ENCODE data around the gene GOPC. TPM values are rescaled to one million over a fixed set of nuclear protein-coding genes. Genes with fewer than 3 reads are reported as not detected.

The GOPC gene
- total and polyA plus RNA-seq, 2 of the 8 experiments (the other 6 are each of a cell fraction or from before 2014, with no cell fraction given): 5.3 to 19.4 TPM

GRCh38 chr6:117624869-117625481, 22.7 kb upstream of the GOPC start:
- Histone ChIP-seq H3K79me1 (ENCODE audit: low read depth, low read length) (no peaks in the 10 kb centered on the region), H2BK12ac (ENCODE audit: low read depth, low read length) (no peak overlapping the region), H3K36me3 (ENCODE audit: control insufficient read depth in 2 of 4, insufficient read depth in 4 of 4, low read length in 3 of 4) (peaks cover 0 to 5% (median 2%) of the 10 kb centered on the region in 4 experiments; a peak in 2 of 8 replicates), H3K4me2 (ENCODE audit: insufficient read depth in 1 of 2, low read depth in 2 of 2, low read length in 2 of 2) (no peak overlapping the region), H2BK5ac (ENCODE audit: low read depth, low read length) (no peak overlapping the region), H3K9ac (replicated peaks in 1 of 4; ENCODE audit: extremely low read depth in 1 of 4, low read depth in 3 of 4, low read length in 3 of 4) (no peak overlapping the region), H4K5ac (ENCODE audit: insufficient read length, low read depth, low read length) (no peak overlapping the region), H3K4ac (replicated peaks; ENCODE audit: insufficient read length, low read depth, low read length) (no peak overlapping the region), H4K8ac (ENCODE audit: extremely low read depth, insufficient read depth, low read length) (no peak overlapping the region), H3K23ac (ENCODE audit: insufficient read length) (no peak overlapping the region), H3K27me3 (replicated peaks in 1 of 4; ENCODE audit: control insufficient read depth in 3 of 4, extremely low read depth in 1 of 4, insufficient read depth in 3 of 4, low read length in 3 of 4) (no peaks in the 10 kb centered on the region), H4K91ac (replicated peaks; ENCODE audit: insufficient read length, low read length) (no peak overlapping the region), H2AFZ (ENCODE audit: low read length) (no peak overlapping the region), H3K27ac (ENCODE audit: low read depth, low read length) (no peak overlapping the region), H4K20me1 (replicated peaks in 1 of 2; ENCODE audit: control insufficient read depth in 1 of 2, insufficient read depth in 2 of 2, low read length in 2 of 2) (no peaks in the 10 kb centered on the region), H2BK120ac (replicated peaks; ENCODE audit: low read depth, low read length) (no peak overlapping the region), H3K4me3 (ENCODE audit: extremely low read depth in 1 of 4, insufficient read depth in 2 of 4, low read depth in 3 of 4, low read length in 4 of 4) (no peak overlapping the region), H2BK15ac (ENCODE audit: low read length) (no peak overlapping the region), H3K4me1 (replicated peaks in 1 of 4; ENCODE audit: control insufficient read depth in 3 of 4, insufficient read depth in 4 of 4, low read length in 3 of 4) (peaks cover 0 to 4% (median 1%) of the 10 kb centered on the region in 4 experiments; a peak in 1 of 7 replicates), H2AK5ac (ENCODE audit: low read depth, low read length) (no peak overlapping the region), H3K9me3 (ENCODE audit: insufficient read depth in 2 of 2, low read depth in 1 of 2, low read length in 1 of 2) (peaks cover 38 to 43% of the 10 kb centered on the region in 2 experiments), H3K79me2 (ENCODE audit: control insufficient read depth in 1 of 2, insufficient read depth in 2 of 2, low read length in 2 of 2) (no peaks in the 10 kb centered on the region), H3K56ac (replicated peaks; ENCODE audit: insufficient read length, low read depth, low read length) (no peak overlapping the region), H3K23me2 (ENCODE audit: low read depth, low read length) (no peaks in the 10 kb centered on the region), H2BK20ac (ENCODE audit: low read length) (no peak overlapping the region), H3K18ac (ENCODE audit: extremely low read depth, low read length) (no peak overlapping the region), H3K14ac (ENCODE audit: insufficient read length) (no peak overlapping the region)
- DNase-seq (ENCODE audit: low read depth in 1 of 2, low spot score in 2 of 2) (no peak), FAIRE-seq (no peak)
- WGBS, 2 experiments (ENCODE audit: extremely low coverage in 1 of 2, insufficient coverage in 1 of 2, insufficient read length in 1 of 2, insufficient replicate concordance in 2 of 2, low coverage in 1 of 2, low lambda C conversion rate in 2 of 2, missing lambda C conversion rate in 1 of 2): 86% methylated on average over 1 of the region's 1 CpG; no CpG with 5 or more reads in 1 of the 2 experiments
- ChIA-PET CTCF (ENCODE audit: partially characterized antibody) (interaction anchor here (1.0 to 1.1 kb wide), 2 partner anchors 13 to 21 kb away, joined by 3 read pairs; no protein-coding TSS in a partner anchor), POLR2A (ENCODE audit: partially characterized antibody) (interaction anchor here (1.4 kb wide), 1 partner anchor 49 kb away, joined by 5 read pairs; no protein-coding TSS in a partner anchor)
- TF ChIP-seq SP4 (IDR thresholded peaks at IDR 0.05; ENCODE audit: low read length) (no peak), TAF7 (optimal IDR thresholded peaks at IDR 0.05; ENCODE audit: borderline replicate concordance, low read depth, low read length) (no peak), NRF1 (IDR thresholded peaks at IDR 0.05; ENCODE audit: low read depth, low read length) (no peak)
